HG03280 (cell line): ENCODE data around the gene CDKN2B-AS1.
A peak's percentile ranks its signal among the peaks of the same experiment; 100 is the strongest.

Experiments
- ATAC-seq: cut with Tn5 transposase; IDR thresholded peaks from one replicate; pipeline ENCODE4 v1.9.1; 2021; ENCODE audit warnings: mild to moderate bottlenecking, moderate library complexity; ENCODE audit not compliant: unreplicated experiment

CDKN2B-AS1 gene

GRCh38 chr9:22084336-22085035 lies 89.9 kb downstream of the CDKN2B-AS1 start:
- no peak for ATAC-seq

GRCh38 chr9:22088053-22088716 lies 93.6 kb downstream of the CDKN2B-AS1 start:
- no peak for ATAC-seq

GRCh38 chr9:22088717-22089061 lies 94.1 kb downstream of the CDKN2B-AS1 start:
- ATAC-seq, result no peak

GRCh38 chr9:22097707-22098106 lies 103.1 kb downstream of the CDKN2B-AS1 start:
- ATAC-seq, result no peak

DNA sequence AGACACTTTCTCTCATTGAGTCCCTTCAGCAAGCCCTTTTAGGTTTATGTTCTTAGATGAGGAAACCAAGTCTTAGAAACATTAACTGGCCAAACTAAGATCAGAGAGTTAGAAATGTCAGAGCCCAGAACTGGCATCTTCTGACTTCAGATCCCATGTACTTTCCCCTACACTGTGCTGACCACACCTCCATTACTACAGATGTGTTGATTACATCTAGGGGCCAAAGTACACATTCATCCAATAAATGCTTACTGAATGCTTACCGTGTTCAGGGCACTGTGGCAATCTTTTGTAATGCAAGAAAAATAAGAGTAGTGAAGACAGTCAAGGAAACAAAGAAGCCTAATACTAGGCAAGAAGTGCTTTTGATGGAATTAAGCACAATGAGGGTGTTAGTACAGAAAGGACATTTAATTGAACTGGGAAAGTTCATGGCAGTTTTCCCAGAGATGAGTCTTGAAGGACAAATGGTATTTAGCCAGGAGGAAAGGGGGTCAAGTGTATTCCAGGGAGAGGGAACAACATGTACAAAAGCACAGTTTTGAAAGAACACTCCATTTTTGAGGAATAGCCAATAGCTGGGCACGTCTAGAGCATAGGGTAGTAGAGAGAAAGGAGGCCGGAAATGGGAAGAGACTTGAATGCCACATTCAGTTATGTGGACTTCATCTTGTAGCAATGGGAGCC lies 104.2 kb downstream of the CDKN2B-AS1 start:
- ATAC-seq, result no peak

- ATAC-seq, result no peak
Observed at GRCh38 chr9:22100626-22101025, 106.0 kb downstream of the CDKN2B-AS1 start.

DNA sequence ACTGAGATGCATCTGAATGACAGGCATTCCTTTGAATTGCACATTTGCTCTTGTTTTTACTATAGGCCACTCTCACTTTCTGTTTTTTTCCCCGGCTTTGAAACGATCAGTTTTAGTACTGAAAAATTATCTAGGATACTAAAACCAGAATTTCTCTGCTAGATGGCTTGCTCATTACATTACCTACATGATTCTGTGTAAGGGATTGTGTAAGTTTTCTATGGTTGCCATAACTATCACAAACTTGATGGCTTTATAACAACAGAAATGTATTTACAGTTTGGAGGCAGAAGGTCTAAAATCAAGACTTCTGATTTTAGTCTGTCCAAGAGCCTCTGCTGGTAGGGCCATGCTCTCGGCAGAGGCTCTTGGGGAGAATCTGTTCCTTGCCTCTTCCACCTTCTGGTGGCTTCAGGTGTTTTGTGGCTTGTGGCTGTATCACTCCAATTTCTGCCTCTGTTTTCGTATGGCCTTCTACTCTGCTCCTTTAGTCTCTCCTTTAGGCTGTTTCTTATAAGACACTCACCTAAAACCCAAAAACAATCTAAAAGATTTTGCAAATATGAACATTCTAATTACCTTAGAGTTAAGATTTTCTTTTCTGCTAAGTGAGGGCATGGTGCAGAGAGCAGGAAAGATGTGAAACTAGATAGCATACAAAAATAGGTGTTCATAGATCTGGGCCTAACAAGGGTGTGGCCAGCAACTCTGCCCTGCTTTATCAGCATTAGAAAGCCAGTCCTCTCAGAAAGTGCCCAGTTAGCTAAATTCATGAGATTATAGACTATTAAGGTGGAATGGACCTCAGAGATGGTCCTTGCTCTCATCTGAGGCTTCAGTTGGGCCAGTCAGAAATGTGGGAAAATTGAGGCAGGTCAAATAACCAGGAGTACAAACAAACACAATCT lies 107.8 kb downstream of the CDKN2B-AS1 start:
- no peak for ATAC-seq

GRCh38 chr9:22103685-22104575 lies 109.3 kb downstream of the CDKN2B-AS1 start:
- ATAC-seq, result no peak

DNA sequence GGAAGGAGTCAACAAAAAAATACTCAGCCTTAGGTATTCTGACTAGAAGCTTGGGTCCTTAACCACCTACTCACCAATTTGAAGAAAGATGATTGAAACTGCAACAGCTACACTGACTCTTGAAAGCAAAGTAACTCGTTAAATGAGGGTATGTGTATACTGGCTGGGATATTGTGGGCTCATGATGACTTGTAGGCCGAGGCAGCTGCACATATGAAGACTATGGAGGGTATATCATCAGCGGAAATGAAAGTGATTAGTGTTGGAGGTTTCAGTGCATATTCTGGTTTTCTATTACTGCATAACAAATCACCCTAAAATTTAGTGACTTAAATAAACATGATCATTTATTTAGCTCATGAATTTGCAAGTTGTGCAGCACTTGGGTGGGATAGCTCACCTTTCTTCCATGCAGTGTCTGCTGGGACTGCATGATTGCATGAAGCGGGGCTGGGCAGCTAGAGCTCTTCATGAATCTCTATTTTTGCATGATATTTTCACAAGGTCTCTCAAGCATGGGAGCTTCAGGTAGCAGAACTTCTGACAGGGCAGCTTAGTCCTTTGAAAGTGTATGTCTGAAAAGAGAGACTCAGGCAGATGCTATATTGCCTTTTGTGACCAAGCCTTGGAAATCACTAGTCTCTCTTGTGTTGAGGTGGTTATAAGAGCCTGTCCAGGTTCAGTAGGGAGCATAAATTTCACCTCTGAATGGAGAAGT lies 110.6 kb downstream of the CDKN2B-AS1 start:
- peak; percentile 96 for ATAC-seq

- ATAC-seq, result no peak
Observed at GRCh38 chr9:22107202-22108045, 112.8 kb downstream of the CDKN2B-AS1 start.

GRCh38 chr9:22108581-22109370 lies 114.2 kb downstream of the CDKN2B-AS1 start:
- ATAC-seq, result no peak

GRCh38 chr9:22111176-22111953 lies 116.8 kb downstream of the CDKN2B-AS1 start:
- no peak for ATAC-seq

GRCh38 chr9:22111954-22112247 lies 117.3 kb downstream of the CDKN2B-AS1 start:
- ATAC-seq, result no peak

- ATAC-seq, result no peak
Observed at GRCh38 chr9:22112870-22113821, 118.6 kb downstream of the CDKN2B-AS1 start.

GRCh38 chr9:22114956-22115355 lies 120.4 kb downstream of the CDKN2B-AS1 start:
- no peak for ATAC-seq

DNA sequence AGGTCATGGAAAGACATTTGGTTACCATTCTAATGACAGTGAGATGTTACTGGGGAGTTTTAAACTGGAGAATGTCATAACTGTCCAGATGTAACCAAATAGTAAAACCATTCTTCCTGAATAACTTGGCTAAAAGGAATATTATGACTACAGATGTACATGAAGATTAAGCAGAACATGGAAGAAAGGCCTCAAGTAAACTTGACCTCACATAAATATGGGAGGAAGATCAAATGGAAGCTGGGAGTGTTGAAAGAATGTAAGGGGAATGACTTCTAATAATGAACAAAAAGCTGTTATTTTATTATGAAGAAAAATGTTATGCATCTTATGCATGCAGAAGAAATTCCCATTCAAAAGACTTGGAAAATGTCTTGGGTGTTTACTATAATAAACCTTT lies 122.2 kb downstream of the CDKN2B-AS1 start:
- no peak for ATAC-seq
